PC-9 (cell line): ENCODE results near the gene CDKN2B.

Experiments used
- EZH2 ChIP-seq: fragments of 200-600 bp; sonication (generic); IDR thresholded peaks from 2 replicates; pipeline ENCODE4 v1.8.0; 2017; ENCODE audit warnings: antibody characterized with exemption, low read depth
- TF ChIP-seq, protein P1 (sequence below): fragments of 200-600 bp; sonication (generic); conservative IDR thresholded peaks from 2 replicates; pipeline ENCODE4 v1.6.1; 2017; ENCODE audit warnings: mixed run types, antibody characterized with exemption, mild to moderate bottlenecking, moderate library complexity

DNA sequence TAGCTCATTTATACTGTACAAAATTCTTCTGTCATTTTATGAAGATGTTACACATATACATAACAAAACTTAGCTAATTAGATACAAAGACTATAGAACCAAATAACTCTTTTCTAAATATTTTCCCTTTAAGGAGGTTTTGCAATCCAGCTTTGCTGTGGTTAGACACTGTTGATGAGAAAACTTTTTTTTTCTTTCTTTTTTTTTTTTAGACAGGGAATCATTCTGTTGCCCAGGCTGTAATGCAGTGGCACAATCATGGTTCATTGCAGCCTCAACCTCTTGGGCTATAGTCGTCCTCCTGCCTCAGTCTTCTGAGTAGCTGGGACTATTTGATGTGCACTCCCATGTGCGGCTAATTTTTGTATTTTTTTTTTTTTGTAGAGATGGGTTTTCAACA, 38.5 kb upstream of the CDKN2B start:
- TF ChIP-seq EZH2, result no peak
- TF ChIP-seq, protein P1, sequence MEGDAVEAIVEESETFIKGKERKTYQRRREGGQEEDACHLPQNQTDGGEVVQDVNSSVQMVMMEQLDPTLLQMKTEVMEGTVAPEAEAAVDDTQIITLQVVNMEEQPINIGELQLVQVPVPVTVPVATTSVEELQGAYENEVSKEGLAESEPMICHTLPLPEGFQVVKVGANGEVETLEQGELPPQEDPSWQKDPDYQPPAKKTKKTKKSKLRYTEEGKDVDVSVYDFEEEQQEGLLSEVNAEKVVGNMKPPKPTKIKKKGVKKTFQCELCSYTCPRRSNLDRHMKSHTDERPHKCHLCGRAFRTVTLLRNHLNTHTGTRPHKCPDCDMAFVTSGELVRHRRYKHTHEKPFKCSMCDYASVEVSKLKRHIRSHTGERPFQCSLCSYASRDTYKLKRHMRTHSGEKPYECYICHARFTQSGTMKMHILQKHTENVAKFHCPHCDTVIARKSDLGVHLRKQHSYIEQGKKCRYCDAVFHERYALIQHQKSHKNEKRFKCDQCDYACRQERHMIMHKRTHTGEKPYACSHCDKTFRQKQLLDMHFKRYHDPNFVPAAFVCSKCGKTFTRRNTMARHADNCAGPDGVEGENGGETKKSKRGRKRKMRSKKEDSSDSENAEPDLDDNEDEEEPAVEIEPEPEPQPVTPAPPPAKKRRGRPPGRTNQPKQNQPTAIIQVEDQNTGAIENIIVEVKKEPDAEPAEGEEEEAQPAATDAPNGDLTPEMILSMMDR, result no peak
